ENCODE measurements around the gene TENM4.

TENM4 gene

DNA sequence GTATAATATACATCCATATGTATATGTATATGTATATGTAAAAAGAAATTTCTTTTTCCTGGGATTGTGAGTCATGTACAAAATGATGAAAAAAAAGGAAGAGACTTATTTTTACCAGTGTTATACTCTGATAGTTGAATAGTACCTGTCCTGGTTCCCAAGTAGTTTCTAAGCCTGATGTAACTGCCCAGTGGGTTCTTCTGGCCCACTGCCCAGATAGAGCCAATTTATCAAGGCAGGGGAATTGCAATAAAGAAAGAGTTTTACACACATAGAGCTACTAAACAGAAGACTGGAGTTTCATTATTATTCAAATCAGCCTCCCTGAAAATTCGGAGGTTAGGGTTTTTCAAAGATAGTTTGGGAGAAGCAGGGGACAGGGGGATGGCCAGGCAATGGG, 837.0 kb downstream of the TENM4 start:
- TF ChIP-seq ZNF510 (tag by site-specific recombination; IDR thresholded peaks at IDR 0.05; ENCODE audit: insufficient replicate concordance) (no peak), ZNF174 (tag by site-specific recombination; IDR thresholded peaks at IDR 0.05) (no peak), ZNF302 (tag by site-specific recombination; IDR thresholded peaks at IDR 0.05; ENCODE audit: low read depth) (no peak), ZNF354C (tag by site-specific recombination; IDR thresholded peaks at IDR 0.05; ENCODE audit: borderline replicate concordance, low read depth) (no peak)
- ChIA-PET POLR2A (no interaction called here), CTCF (no interaction called here)
- Histone ChIP-seq H3K27ac (ENCODE audit: extremely low read depth, low read depth, low read length) (no peak overlapping the region), H3K4me3 (ENCODE audit: low read depth, low read length) (no peak overlapping the region), H3K4me1 (ENCODE audit: control insufficient read depth, insufficient read depth, low read length) (no peaks in the 10 kb centered on the region), H3K36me3 (ENCODE audit: control insufficient read depth in 2 of 2, insufficient read depth in 1 of 2, low read length in 2 of 2) (no peaks in the 10 kb centered on the region), H3K9me3 (ENCODE audit: control insufficient read depth, insufficient read depth, low read depth, low read length) (no peaks in the 10 kb centered on the region)
